Mesendoderm (in vitro differentiated cells): ENCODE results near the gene C10orf143.

Experiments
- DNase-seq: peaks from one replicate; pipeline ENCODE4 v3.0.0; 2013
- H2AK5ac ChIP-seq: 2 replicates; pipeline ENCODE4 v1.6.1; 2013; ENCODE audit warnings: low read length, inconsistent platforms
- H2BK120ac ChIP-seq: 2 replicates; pipeline ENCODE4 v1.6.1; 2013; ENCODE audit warnings: low read depth, mild to moderate bottlenecking, low read length, moderate library complexity, mixed read lengths
- H2BK15ac ChIP-seq: replicated peaks from 2 replicates; pipeline ENCODE4 v1.6.1; 2013; ENCODE audit warnings: low read depth, mild to moderate bottlenecking, moderate library complexity
- H2BK5ac ChIP-seq: 2 replicates; pipeline ENCODE4 v1.6.1; 2013; ENCODE audit warnings: low read length, inconsistent platforms
- H3K18ac ChIP-seq: 2 replicates; pipeline ENCODE4 v1.6.1; 2013; ENCODE audit warnings: mild to moderate bottlenecking, low read length, mixed read lengths
- H3K23ac ChIP-seq: one replicate; pipeline ENCODE4 v1.6.1; 2013; ENCODE audit warnings: low read length
- H3K27ac ChIP-seq: 2 replicates; pipeline ENCODE4 v1.5.1; 2013; ENCODE audit warnings: low read depth, mild to moderate bottlenecking, inconsistent platforms, low read length, moderate library complexity
- H3K27me3 ChIP-seq: 2 replicates; pipeline ENCODE4 v1.6.1; 2013; ENCODE audit warnings: low read length, control low read depth, mild to moderate bottlenecking, inconsistent platforms; ENCODE audit not compliant: insufficient read depth, poor library complexity
- H3K36me3 ChIP-seq: 2 replicates; pipeline ENCODE4 v1.6.1; 2013; ENCODE audit warnings: low read length, inconsistent platforms; ENCODE audit not compliant: control insufficient read depth, insufficient read depth
- H3K4ac ChIP-seq: one replicate; pipeline ENCODE4 v1.6.1; 2013; ENCODE audit warnings: low read depth, mild to moderate bottlenecking, low read length, moderate library complexity
- H3K4me1 ChIP-seq: 2 replicates; pipeline ENCODE4 v1.6.1; 2013; ENCODE audit warnings: low read depth, low read length, inconsistent platforms; ENCODE audit not compliant: control insufficient read depth
- H3K4me2 ChIP-seq: 2 replicates; pipeline ENCODE4 v1.6.1; 2013; ENCODE audit warnings: low read length
- H3K4me3 ChIP-seq: 2 replicates; pipeline ENCODE4 v1.5.1; 2013; ENCODE audit warnings: mild to moderate bottlenecking, low read length
- H3K56ac ChIP-seq: one replicate; pipeline ENCODE4 v1.6.1; 2013; ENCODE audit warnings: low read length
- H3K79me1 ChIP-seq: 2 replicates; pipeline ENCODE4 v1.6.1; 2013; ENCODE audit warnings: low read length, inconsistent platforms
- H3K79me2 ChIP-seq: 2 replicates; pipeline ENCODE4 v1.6.1; 2013; ENCODE audit warnings: mild to moderate bottlenecking, low read length; ENCODE audit not compliant: control insufficient read depth, insufficient read depth
- H3K9ac ChIP-seq: 2 replicates; pipeline ENCODE4 v1.6.1; 2013; ENCODE audit warnings: low read length, inconsistent platforms
- H4K5ac ChIP-seq: one replicate; pipeline ENCODE4 v1.6.1; 2013; ENCODE audit warnings: low read length
- H4K8ac ChIP-seq: one replicate; pipeline ENCODE4 v1.6.1; 2013; ENCODE audit warnings: low read depth, mild to moderate bottlenecking, control low read depth, low read length, moderate library complexity
- WGBS: extraction: QIAGEN DNeasy Blood & Tissue Kit; methylation state at CpG from one replicate; pipeline ENCODE4 v1.1.7; 2013; ENCODE audit warnings: low lambda C conversion rate, missing lambda C conversion rate; ENCODE audit not compliant: insufficient coverage; ENCODE audit errors: extremely low coverage; 5-methylcytosine and 5-hydroxymethylcytosine counted together

The C10orf143 gene

DNA sequence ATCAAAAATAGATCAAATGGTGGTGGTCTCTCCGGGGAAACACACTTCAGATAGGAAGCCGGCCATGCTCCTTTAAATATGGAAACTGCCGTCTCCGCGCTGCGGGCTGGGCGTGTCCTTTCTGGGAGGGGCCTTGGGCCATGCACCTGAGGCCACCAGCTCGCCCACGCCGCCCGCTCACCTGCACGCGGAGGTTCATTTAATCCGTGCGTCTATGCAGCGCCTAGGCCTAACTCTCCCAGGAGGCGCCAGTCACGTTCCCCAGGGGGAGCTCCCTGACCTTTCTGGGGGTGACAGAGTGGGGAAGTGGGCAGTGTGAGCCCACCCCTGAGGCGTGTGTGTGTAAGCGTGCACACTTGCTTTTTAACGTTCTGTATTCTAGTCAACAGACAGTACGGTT lies 64.0 kb downstream of the C10orf143 start:
- H3K4me1 ChIP-seq = no peaks in the 10 kb centered on the region
- H3K4ac ChIP-seq = no peak overlapping the region
- H2BK5ac ChIP-seq = no peak overlapping the region
- H3K4me3 ChIP-seq = no peak overlapping the region
- no peak overlapping the region for H3K27ac ChIP-seq
- no peak overlapping the region for H3K23ac ChIP-seq
- no peaks in the 10 kb centered on the region for H3K27me3 ChIP-seq
- H4K5ac ChIP-seq = no peak overlapping the region
- no peak for DNase-seq
- no peak overlapping the region for H3K4me2 ChIP-seq
- H4K8ac ChIP-seq = no peak overlapping the region
- no peak overlapping the region for H2BK120ac ChIP-seq
- no peaks in the 10 kb centered on the region for H3K36me3 ChIP-seq
- H2AK5ac ChIP-seq = no peak overlapping the region
- no peak overlapping the region for H2BK15ac ChIP-seq
- WGBS = no CpG with 5 or more reads among the region's 22 CpGs
- H3K18ac ChIP-seq = no peak overlapping the region
- H3K9ac ChIP-seq = no peak overlapping the region
- no peaks in the 10 kb centered on the region for H3K79me2 ChIP-seq
- H3K79me1 ChIP-seq = no peaks in the 10 kb centered on the region
- no peak overlapping the region for H3K56ac ChIP-seq

DNA sequence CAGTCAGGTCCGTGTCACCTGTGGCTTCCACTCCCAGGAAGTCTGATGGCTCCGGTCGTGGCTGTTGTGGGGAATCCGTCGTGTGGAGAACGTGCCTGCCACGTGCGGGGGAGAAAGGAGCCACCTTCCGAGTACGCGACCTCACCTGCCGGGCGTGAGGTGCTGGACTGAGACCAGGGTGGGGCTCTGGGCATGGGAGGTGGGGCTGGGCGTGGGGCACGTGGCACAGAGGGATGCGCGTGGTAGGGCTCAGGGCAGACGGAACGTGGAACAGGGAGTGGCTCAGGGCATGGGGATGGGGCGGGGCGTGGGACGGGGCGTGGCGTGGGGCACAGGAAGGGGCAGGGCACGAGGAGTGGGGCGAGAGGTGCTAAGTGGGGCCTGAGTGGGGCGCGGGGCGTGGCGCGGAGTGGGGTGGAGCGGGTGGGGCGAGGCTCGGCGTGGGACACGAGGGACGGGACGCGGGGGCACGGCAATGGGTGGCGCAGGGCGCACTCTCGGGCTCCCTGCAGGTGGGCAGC lies 64.8 kb downstream of the C10orf143 start:
- H3K4me1 ChIP-seq = no peaks in the 10 kb centered on the region
- H3K4me3 ChIP-seq = no peak overlapping the region
- H3K27me3 ChIP-seq = no peaks in the 10 kb centered on the region
- H3K23ac ChIP-seq = no peak overlapping the region
- H3K18ac ChIP-seq = no peak overlapping the region
- no peak for DNase-seq
- no peaks in the 10 kb centered on the region for H3K79me1 ChIP-seq
- no peak overlapping the region for H3K4ac ChIP-seq
- no peak overlapping the region for H2BK120ac ChIP-seq
- H4K5ac ChIP-seq = no peak overlapping the region
- no peak overlapping the region for H3K56ac ChIP-seq
- no CpG with 5 or more reads among the region's 43 CpGs for WGBS
- H3K27ac ChIP-seq = no peak overlapping the region
- no peak overlapping the region for H3K4me2 ChIP-seq
- no peak overlapping the region for H2BK5ac ChIP-seq
- no peak overlapping the region for H4K8ac ChIP-seq
- no peak overlapping the region for H2BK15ac ChIP-seq
- H3K9ac ChIP-seq = no peak overlapping the region
- H3K79me2 ChIP-seq = no peaks in the 10 kb centered on the region
- H2AK5ac ChIP-seq = no peak overlapping the region
- no peaks in the 10 kb centered on the region for H3K36me3 ChIP-seq

DNA sequence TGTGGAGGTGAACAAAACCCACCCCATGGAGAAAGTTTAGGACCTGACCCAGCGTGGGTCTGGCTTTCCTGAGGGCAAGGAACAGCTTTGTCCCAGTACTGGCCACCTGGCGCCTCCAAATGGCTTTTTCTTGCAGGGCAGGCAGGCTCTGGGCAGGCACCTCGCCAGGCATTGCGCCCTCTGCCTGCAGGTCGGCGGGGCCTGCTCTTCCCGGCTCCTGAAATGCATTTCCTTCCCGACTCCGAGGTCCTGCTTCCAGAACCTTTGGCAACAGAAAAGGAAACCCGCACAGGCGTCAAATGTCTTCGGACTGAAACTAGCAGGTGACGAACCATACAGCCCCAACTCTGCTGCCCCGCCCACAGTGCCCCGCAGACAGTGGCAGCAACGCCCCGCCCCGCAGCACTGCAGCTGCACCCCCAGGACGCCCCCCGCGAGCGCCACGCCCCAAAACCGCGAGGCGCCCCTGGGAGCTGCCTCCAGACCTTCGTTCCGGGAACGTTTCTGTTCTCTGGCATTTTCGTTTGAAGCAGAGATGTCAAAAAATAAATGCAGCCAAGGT lies 65.5 kb downstream of the C10orf143 start:
- Histone ChIP-seq H3K18ac (no peak overlapping the region), H4K8ac (no peak overlapping the region), H3K27ac (no peak overlapping the region), H3K36me3 (no peaks in the 10 kb centered on the region), H3K23ac (no peak overlapping the region), H3K79me1 (no peaks in the 10 kb centered on the region), H3K4ac (no peak overlapping the region), H3K27me3 (no peaks in the 10 kb centered on the region), H3K9ac (no peak overlapping the region), H3K79me2 (no peaks in the 10 kb centered on the region), H2BK5ac (no peak overlapping the region), H2AK5ac (no peak overlapping the region), H3K4me2 (no peak overlapping the region), H2BK15ac (no peak overlapping the region), H3K4me3 (no peak overlapping the region), H3K4me1 (no peaks in the 10 kb centered on the region), H2BK120ac (no peak overlapping the region), H3K56ac (no peak overlapping the region), H4K5ac (no peak overlapping the region)
- no CpG with 5 or more reads among the region's 30 CpGs for WGBS
- peak; percentile 78 for DNase-seq

DNA sequence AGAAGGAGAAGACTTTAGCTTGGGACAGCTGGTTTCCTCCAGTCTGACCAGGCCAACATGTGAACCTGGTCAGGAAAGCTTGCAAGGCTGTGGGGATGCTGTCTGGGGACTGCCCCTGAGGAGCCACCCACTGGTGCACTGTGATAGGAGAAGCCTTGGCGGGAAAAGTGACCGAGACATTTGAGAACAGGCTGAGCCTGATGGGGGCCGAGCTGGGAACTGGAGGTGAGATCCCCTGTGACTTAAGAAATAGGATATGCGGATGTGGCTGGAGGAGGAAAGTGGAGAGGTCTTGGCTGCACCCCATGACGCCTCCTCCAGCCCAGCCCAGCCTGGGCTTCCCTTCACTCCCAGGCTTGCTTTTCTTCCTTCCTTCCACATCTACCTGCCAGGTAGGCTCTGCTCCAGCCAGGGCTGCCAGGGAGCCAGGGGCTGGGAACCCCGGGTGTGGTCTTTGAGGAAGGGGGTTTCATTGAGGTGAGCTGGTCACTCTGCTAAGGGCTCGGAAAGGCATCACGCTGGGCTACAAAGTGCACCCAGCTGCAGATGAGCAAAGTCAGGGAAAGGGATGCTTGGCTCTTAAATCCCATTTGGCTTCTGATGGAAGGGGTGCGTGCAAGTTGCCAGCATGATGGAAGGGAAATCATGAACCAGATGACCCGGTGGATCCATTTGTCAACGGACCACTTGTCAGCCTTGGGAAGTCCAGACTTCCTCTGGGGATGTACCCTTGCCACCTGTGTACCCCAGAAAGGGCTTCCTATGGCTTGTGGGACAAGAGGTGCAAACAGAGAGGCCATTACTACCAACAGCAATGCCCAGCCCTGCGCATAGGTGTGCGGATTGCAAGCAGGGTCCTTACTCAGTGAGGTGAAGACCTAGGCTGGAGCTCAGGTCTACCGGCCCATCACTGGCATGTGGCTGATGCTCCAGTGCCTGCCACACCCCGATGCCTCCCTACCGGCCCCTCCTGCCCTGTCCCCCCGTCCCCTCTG lies 66.3 kb downstream of the C10orf143 start:
- WGBS = no CpG with 5 or more reads among the region's 17 CpGs
- Histone ChIP-seq H3K18ac (no peak overlapping the region), H3K79me2 (no peaks in the 10 kb centered on the region)

DNA sequence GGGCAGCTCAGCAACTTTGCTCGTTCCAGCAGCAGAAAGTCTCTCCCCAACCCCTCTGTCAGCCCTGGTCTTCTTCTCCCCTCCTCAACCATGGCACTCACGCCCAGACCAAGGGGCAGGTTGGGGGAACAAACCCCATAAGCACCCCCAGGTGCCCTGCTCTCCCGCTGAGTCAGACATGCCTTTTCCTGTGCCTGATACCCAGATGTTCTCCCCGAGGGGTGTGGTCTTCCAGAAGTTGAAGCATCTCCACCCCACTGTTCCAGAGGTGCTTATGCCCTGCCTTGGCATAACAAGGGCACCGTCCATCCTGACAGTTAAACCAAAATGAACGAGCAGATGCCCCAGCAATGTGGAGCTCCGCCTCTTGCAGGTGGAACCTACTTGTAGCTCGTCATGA lies 67.1 kb downstream of the C10orf143 start:
- Histone ChIP-seq H2BK5ac (no peak overlapping the region), H4K5ac (no peak overlapping the region), H3K9ac (no peak overlapping the region), H4K8ac (no peak overlapping the region), H3K4me3 (no peak overlapping the region), H3K4me2 (no peak overlapping the region), H3K4ac (no peak overlapping the region), H3K18ac (no peak overlapping the region), H3K79me1 (no peaks in the 10 kb centered on the region), H3K79me2 (no peaks in the 10 kb centered on the region), H3K36me3 (no peaks in the 10 kb centered on the region), H2BK120ac (no peak overlapping the region), H3K27ac (no peak overlapping the region), H2BK15ac (no peak overlapping the region), H3K23ac (no peak overlapping the region), H2AK5ac (no peak overlapping the region), H3K27me3 (no peaks in the 10 kb centered on the region), H3K4me1 (no peaks in the 10 kb centered on the region), H3K56ac (no peak overlapping the region)
- no peak for DNase-seq
- no CpG with 5 or more reads among the region's 8 CpGs for WGBS

More for the DNA sequence above, 66.3 kb downstream of the C10orf143 start:
- H3K27ac ChIP-seq = no peak overlapping the region
- no peak overlapping the region for H3K23ac ChIP-seq
- H2BK15ac ChIP-seq = no peak overlapping the region
- H3K9ac ChIP-seq = no peak overlapping the region
- no peak overlapping the region for H3K4me3 ChIP-seq
- no peak overlapping the region for H2BK120ac ChIP-seq
- H2BK5ac ChIP-seq = no peak overlapping the region
- H4K5ac ChIP-seq = no peak overlapping the region
- no peak overlapping the region for H3K56ac ChIP-seq
- no peaks in the 10 kb centered on the region for H3K36me3 ChIP-seq
- no peak overlapping the region for H3K4ac ChIP-seq
- no peaks in the 10 kb centered on the region for H3K4me1 ChIP-seq
- no peaks in the 10 kb centered on the region for H3K27me3 ChIP-seq
- H3K4me2 ChIP-seq = no peak overlapping the region
- H4K8ac ChIP-seq = no peak overlapping the region
- no peak overlapping the region for H2AK5ac ChIP-seq
- DNase-seq = no peak
- H3K79me1 ChIP-seq = no peaks in the 10 kb centered on the region
